DOHH2 (cell line): ENCODE measurements around the gene EBP.

Experiments
- H3F3A ChIP-seq: fragments of 200-600 bp; sonication (generic), shearing (Covaris generic); 2 replicates; pipeline ENCODE4 v1.6.0; 2016; ENCODE audit warnings: antibody characterized with exemption, mild to moderate bottlenecking; ENCODE audit not compliant: control insufficient read depth, insufficient read depth
- H3K27ac ChIP-seq: fragments of 200-600 bp; sonication (generic); 2 replicates; pipeline ENCODE4 v1.5.1; 2014; ENCODE audit warnings: low read depth, mild to moderate bottlenecking, low read length, moderate library complexity
- H3K27me3 ChIP-seq: fragments of 200-600 bp; sonication (generic); 2 replicates; pipeline ENCODE4 v1.6.1; 2014; ENCODE audit warnings: mild to moderate bottlenecking, low read length, mixed read lengths; ENCODE audit not compliant: control insufficient read depth
- H3K36me3 ChIP-seq: fragments of 200-600 bp; sonication (generic); 2 replicates; pipeline ENCODE4 v1.6.1; 2014; ENCODE audit warnings: mild to moderate bottlenecking, low read length, moderate library complexity, mixed read lengths; ENCODE audit not compliant: control insufficient read depth
- H3K4me1 ChIP-seq: fragments of 200-600 bp; sonication (generic); 2 replicates; pipeline ENCODE4 v1.6.1; 2014; ENCODE audit warnings: mild to moderate bottlenecking, low read length, mixed read lengths; ENCODE audit not compliant: control insufficient read depth
- H3K4me2 ChIP-seq: fragments of 200-600 bp; sonication (generic); 2 replicates; pipeline ENCODE4 v1.6.0; 2014; ENCODE audit warnings: mild to moderate bottlenecking, low read length, moderate library complexity
- H3K4me3 ChIP-seq: fragments of 200-600 bp; sonication (generic); 2 replicates; pipeline ENCODE4 v1.5.1; 2014; ENCODE audit warnings: mild to moderate bottlenecking, low read length, mixed read lengths
- H3K79me2 ChIP-seq: fragments of 200-600 bp; sonication (generic); 2 replicates; pipeline ENCODE4 v1.6.1; 2014; ENCODE audit warnings: mild to moderate bottlenecking, low read length, mixed read lengths; ENCODE audit not compliant: control insufficient read depth
- H3K9me2 ChIP-seq: fragments of 200-600 bp; sonication (generic); replicated peaks from 2 replicates; pipeline ENCODE4 v1.6.1; 2014; ENCODE audit warnings: mild to moderate bottlenecking, low read length, mixed read lengths; ENCODE audit not compliant: control insufficient read depth
- H3K9me3 ChIP-seq: fragments of 200-600 bp; sonication (generic); 2 replicates; pipeline ENCODE4 v1.6.1; 2014; ENCODE audit warnings: antibody characterized with exemption, low read length, mixed read lengths; ENCODE audit not compliant: control insufficient read depth, insufficient read depth
- H4K20me1 ChIP-seq: fragments of 200-600 bp; sonication (generic); 2 replicates; pipeline ENCODE4 v1.6.0; 2014; ENCODE audit warnings: low read depth, mild to moderate bottlenecking, antibody characterized with exemption, low read length, moderate library complexity; ENCODE audit not compliant: control insufficient read depth, insufficient read depth
- CTCF ChIP-seq: fragments of 200-600 bp; sonication (generic); IDR thresholded peaks from one replicate; pipeline ENCODE4 v1.5.1; 2014; ENCODE audit warnings: antibody characterized with exemption, mild to moderate bottlenecking, low read depth, low read length; ENCODE audit not compliant: poor library complexity, severe bottlenecking
- EZH2phosphoT487 ChIP-seq: fragments of 200-600 bp; sonication (generic); IDR thresholded peaks from 2 replicates; pipeline ENCODE4 v1.6.1; 2017; ENCODE audit warnings: borderline replicate concordance, mild to moderate bottlenecking, antibody characterized with exemption, low read length, moderate library complexity, mixed read lengths

EBP gene

GRCh38 chrX:48509245-48509590, 12.4 kb upstream of the EBP start:
- Histone ChIP-seq H3K9me2 (no peaks in the 10 kb centered on the region), H3K27ac (0 out of 2 replicates have a peak overlapping the region, but pooled peaks have one; percentile 82), H3K4me1 (peaks cover 16% of the 10 kb centered on the region), H4K20me1 (no peaks in the 10 kb centered on the region), H3K9me3 (no peaks in the 10 kb centered on the region), H3K4me2 (peak overlapping the region; percentile 80), H3F3A (no peaks in the 10 kb centered on the region), H3K27me3 (0 out of 2 replicates have a peak, but pooled peaks cover 4% of the 10 kb centered on the region), H3K36me3 (no peaks in the 10 kb centered on the region), H3K79me2 (no peaks in the 10 kb centered on the region), H3K4me3 (peak overlapping the region; percentile 89)
- TF ChIP-seq EZH2phosphoT487 = no peak
- no peak for TF ChIP-seq CTCF

DNA sequence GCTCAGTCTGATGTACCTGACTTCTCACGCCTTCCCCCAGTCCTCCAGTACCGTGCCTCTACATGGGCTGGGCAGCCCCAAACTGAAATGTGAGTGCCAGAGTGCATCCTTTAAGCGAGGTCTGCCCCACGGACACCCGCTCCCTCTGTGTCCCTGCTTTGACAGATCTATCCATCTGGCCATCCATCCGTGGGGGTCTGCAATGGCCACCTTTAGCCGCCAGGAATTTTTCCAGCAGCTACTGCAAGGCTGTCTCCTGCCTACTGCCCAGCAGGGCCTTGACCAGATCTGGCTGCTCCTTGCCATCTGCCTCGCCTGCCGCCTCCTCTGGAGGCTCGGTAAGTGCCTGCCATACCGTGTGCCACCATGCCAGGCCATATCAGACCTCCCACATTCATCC, 12.0 kb upstream of the EBP start:
- no peaks in the 10 kb centered on the region for H3K9me3 ChIP-seq
- peaks cover 20% of the 10 kb centered on the region for H3K4me1 ChIP-seq
- H3K9me2 ChIP-seq = no peaks in the 10 kb centered on the region

DNA sequence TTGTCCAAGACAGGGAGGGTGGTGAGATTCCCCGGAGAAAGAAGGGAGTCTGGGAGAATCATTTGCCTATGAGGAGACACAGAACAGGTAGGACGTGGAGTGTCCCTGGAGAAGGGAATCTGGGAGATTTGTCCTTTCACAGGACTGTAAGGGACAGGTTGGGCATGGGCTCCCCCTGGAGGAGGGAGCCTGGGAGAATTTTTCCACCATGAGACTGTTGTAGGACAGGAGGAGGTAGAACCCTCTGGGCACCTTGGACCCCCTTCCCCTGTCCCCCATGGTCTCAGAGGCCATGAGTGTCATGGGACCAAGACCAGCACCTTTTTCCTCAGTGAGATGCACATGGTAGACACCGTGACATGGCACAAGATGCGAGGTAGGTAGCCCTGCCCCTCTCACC, 10.0 kb upstream of the EBP start:
- Histone ChIP-seq H3K4me2 (no peak overlapping the region), H3K9me2 (no peaks in the 10 kb centered on the region), H3K27me3 (no peaks in the 10 kb centered on the region), H3F3A (no peaks in the 10 kb centered on the region), H3K27ac (no peak overlapping the region), H3K36me3 (no peaks in the 10 kb centered on the region), H3K4me1 (peaks cover 21% of the 10 kb centered on the region), H3K9me3 (no peaks in the 10 kb centered on the region), H4K20me1 (no peaks in the 10 kb centered on the region), H3K4me3 (no peak overlapping the region), H3K79me2 (no peaks in the 10 kb centered on the region)
- peak; percentile 43 for TF ChIP-seq CTCF
- no peak for TF ChIP-seq EZH2phosphoT487

More for the DNA sequence above, 12.0 kb upstream of the EBP start:
- 0 out of 2 replicates have a peak, but pooled peaks cover 4% of the 10 kb centered on the region for H3K27me3 ChIP-seq
- H3K36me3 ChIP-seq = no peaks in the 10 kb centered on the region
- H3K27ac ChIP-seq = no peak overlapping the region
- no peak for TF ChIP-seq CTCF
- TF ChIP-seq EZH2phosphoT487 = no peak
- no peaks in the 10 kb centered on the region for H4K20me1 ChIP-seq
- no peaks in the 10 kb centered on the region for H3F3A ChIP-seq
- peak overlapping the region; percentile 89 for H3K4me3 ChIP-seq
- no peaks in the 10 kb centered on the region for H3K79me2 ChIP-seq
- H3K4me2 ChIP-seq = peak overlapping the region; percentile 80

- H3K27me3 ChIP-seq = no peaks in the 10 kb centered on the region
- no peaks in the 10 kb centered on the region for H3F3A ChIP-seq
- peaks cover 21% of the 10 kb centered on the region for H3K4me1 ChIP-seq
- H3K36me3 ChIP-seq = no peaks in the 10 kb centered on the region
- H3K4me3 ChIP-seq = no peak overlapping the region
- no peaks in the 10 kb centered on the region for H3K9me2 ChIP-seq
- H3K4me2 ChIP-seq = no peak overlapping the region
- no peak for TF ChIP-seq EZH2phosphoT487
- no peak for TF ChIP-seq CTCF
- H3K9me3 ChIP-seq = no peaks in the 10 kb centered on the region
- H3K79me2 ChIP-seq = no peaks in the 10 kb centered on the region
- no peaks in the 10 kb centered on the region for H4K20me1 ChIP-seq
- H3K27ac ChIP-seq = no peak overlapping the region
These were observed 9.2 kb upstream of the EBP start for GRCh38 chrX:48512371-48512935.
